ENCODE results near the gene TENM3. TPM values are rescaled to one million over a fixed set of nuclear protein-coding genes. Genes with fewer than 3 reads are reported as not detected.

Gene TENM3
- total RNA-seq, 1 donor from 2014 or later: not detected

- intact Hi-C loops (cut with micrococcal nuclease): no loop called here
Observed at GRCh38 chr4:182394181-182394580, 151.0 kb downstream of the TENM3 start.

GRCh38 chr4:182400081-182400480, 156.9 kb downstream of the TENM3 start:
- intact Hi-C loops (cut with micrococcal nuclease): no loop called here

GRCh38 chr4:182400790-182401189, 157.6 kb downstream of the TENM3 start:
- intact Hi-C loops (cut with micrococcal nuclease): no loop called here

DNA sequence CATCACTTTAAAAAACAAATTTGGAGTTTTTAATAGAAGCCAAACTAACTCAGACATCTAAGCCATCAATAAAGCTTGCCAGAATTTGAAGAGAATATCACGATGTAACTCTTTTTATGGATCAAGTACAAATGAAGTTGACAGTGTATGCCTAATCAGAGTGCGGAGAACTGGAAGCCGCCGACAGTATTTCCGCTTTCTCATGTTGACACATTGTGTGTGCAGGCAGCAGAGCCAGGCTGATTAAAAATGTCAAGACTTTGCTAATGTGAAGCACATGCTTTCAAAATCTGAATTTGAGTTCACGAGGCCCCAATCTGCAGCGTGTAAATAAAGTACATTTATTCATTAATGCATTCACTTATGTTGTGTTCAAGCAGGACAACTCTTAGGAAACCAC, 161.2 kb downstream of the TENM3 start:
- intact Hi-C loops (cut with micrococcal nuclease): no loop called here

DNA sequence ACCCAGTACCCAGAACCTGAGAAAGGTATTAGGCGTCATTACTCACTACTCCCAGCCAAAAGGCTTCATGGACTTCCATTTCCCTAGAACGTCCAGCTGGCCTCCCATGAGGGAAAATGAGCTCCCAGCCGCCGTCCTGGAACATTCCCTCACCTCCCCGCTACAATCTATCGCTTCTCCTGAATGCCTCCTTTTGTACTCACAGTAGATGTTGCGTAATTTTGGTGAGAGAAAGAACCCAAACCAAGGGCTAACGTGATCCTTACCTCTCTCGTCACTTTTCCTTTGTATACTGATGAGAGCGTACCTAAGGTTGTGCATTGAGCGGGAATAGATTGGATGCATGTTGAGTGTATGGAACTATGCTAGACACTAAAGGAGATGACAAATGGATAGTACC, 161.9 kb downstream of the TENM3 start:
- intact Hi-C loops (cut with micrococcal nuclease): no loop called here

DNA sequence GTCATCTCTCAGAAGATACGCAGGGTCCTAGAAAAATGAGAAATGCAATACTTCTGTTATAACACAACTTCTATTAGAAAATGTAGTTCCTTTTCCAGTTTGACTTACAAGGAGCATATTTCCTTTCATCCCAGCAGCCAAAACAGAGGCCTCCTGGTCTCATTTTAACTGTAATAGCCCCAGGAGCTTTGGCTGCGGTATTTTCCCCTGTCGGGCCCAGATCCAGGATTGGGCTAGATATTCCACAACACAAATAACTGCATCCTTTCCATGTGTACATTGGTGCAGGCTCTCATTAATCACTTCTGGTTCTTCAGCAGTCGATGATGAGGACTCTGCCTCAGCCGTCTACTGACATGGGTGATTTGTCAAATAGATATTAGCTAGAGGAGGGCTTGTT, 166.1 kb downstream of the TENM3 start:
- intact Hi-C loops (cut with micrococcal nuclease): no loop called here

GRCh38 chr4:182411391-182411790, 168.2 kb downstream of the TENM3 start:
- intact Hi-C loops (cut with micrococcal nuclease): no loop called here

DNA sequence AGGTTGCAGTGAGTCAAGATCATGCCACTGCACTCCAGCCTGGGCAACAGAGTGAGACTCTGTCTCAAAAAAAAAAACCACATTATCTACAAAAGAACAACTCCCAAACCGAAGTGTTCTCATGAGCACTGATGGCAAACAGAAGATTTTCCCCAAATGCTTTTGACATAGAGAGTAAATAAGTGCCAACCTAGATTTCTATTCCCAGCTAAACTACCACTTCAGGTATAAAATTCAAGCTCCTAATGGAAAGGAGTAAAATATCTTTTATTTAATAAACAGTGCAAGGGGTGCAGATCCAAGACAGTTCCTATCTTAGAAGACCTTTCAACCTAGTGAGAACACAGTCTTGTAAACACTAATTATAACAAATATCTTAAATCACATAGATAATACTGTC, 170.3 kb downstream of the TENM3 start:
- intact Hi-C loops (cut with micrococcal nuclease): no loop called here

- intact Hi-C loops (cut with micrococcal nuclease): no loop called here
Observed at GRCh38 chr4:182415116-182415515, 171.9 kb downstream of the TENM3 start.

- intact Hi-C loops (cut with micrococcal nuclease): no loop called here
Observed at GRCh38 chr4:182416067-182416466, 172.9 kb downstream of the TENM3 start.

DNA sequence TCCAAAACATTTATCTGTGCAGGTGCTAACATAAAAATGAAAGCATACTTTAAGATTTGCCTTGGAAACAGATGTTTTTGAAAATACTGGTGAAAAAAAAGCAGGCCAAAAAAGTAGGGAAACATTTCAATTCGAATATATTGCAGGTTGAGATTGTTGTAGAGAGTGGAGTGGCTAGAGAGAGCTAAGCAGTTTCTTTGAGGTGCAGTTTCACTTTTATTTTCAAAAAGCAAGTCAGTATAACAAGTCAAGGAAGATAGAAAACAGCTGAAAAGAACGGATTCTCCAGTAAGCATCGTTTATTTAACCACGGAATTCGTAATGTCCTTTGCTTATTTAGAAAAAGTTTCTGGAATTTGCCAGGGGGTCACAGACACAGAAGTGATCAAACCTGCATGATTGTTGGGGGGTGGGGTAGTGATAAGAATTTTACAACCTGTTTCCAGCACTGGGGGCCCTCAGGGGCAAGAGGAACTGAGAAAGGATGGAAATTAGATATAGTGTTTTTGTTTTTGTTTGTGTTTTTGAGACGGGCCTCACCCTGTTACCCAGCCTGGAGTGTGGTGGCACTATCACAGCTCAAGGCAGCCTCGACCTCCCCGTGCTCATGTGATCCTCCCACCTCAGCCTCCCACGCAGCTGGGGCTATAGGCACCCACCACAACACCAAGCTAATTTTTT, 175.0 kb downstream of the TENM3 start:
- intact Hi-C loops (cut with micrococcal nuclease): no loop called here

DNA sequence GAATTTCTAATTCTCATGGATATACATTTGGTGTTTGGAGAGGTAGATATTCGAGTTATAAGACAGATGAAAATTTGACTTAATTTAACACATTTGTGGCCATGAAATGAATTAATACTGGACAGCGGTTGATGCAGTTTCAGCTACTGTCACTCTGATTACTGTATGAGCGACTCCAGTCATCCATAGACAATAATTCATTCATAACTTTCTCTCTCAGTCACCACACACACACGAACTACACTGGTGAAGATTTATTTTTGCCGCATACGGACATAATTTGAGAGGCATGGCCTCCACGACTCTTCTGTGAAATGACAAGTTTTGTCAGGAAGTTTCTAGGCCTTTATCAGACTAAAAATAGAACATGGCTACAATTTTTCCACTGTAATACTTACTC, 177.0 kb downstream of the TENM3 start:
- intact Hi-C loops (cut with micrococcal nuclease): no loop called here

DNA sequence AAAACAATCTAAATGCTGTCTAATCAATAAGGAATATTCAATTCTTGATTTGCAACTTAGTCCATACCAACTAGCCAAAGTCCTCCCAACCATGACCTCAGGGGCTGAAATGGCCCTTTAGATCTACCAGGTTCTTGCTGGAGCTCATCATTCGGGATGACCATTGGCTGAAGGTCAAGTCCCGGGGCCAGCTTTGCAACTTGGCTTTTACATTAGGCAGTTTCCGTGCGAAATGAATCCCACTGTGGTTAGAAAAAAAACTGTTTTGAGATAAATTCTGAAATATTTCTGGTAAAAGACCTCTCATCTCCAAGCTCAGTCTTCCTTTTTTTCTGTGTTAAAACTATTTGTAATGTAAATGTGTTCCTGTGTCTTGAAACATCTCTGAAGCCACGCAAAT, 178.6 kb downstream of the TENM3 start:
- intact Hi-C loops (cut with micrococcal nuclease): no loop called here

DNA sequence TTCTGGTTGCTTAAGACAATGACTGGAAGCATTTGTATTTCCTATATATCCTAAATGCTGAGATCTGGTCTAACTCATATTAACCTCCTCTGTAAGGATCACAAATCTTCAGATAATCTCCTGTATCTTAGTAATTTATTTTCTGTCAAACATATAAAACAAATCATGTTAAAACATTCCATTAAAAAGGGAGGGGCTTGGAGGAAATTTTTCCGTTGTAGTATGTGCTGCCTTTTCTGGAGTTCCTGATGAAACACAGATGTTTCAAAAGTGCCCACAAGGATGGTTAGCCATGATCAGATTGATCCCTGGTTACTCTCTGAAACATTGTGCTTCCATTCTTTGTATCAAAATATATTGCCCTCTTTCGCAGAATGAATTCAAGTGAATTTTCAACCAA, 182.1 kb downstream of the TENM3 start:
- intact Hi-C loops (cut with micrococcal nuclease): no loop called here

DNA sequence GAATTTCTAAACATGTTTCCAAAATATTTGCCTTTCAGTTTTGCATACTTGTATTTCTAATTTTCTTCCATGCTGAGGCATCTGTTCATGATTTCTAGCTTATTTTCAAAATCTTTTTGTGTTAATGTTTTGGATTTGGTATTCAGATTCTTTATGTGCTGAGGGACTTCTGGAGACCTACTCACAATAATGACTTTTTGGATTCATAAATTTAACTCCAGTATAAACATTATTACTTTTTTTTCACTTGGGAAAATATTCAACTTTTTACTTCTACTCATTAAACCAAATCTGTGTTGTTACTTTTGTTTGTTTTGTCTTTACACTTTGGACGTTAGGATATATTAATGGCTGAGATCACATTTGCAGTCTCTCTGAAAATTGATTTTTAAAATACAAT, 183.7 kb downstream of the TENM3 start:
- intact Hi-C loops (cut with micrococcal nuclease): no loop called here

- intact Hi-C loops (cut with micrococcal nuclease): no loop called here
Observed at GRCh38 chr4:182427554-182427953, 184.4 kb downstream of the TENM3 start.

DNA sequence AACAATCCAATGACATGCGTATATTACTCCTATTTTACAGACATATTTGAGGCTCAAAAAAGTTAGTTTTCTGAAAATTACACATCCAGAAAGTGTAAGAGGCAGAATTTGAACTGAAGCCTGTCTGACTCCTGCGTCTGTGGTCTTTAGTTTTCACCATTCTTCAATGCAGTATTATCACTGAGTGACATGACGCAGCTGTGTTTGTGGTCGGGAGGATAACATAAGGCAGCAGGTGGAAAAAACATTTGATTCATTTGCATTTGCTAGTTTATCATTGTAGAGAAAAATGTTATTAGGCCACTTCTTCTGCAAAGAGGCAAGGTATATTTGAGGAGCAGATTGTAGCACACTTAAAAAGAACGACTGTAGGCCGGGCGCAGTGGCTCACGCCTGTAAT, 186.7 kb downstream of the TENM3 start:
- intact Hi-C loops (cut with micrococcal nuclease): no loop called here

DNA sequence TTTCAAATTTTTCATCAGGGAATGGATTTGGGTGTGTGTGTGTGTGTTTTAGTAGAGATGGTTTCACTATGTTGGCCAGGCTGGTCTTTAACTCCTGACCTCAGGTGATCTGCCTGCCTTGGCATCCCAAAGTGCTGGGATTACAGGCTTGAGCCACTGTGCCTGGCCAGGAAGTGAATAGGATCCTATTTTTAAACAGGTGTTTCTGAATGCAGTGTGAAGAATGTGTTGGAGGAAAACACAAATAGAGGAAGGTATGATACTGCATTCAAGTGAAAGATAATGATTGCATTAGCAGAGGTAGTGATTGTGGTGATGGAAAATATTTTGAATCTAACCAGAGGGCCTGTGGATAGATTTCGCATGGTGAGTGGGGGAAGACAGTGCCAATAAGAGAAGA, 189.6 kb downstream of the TENM3 start:
- intact Hi-C loops (cut with micrococcal nuclease): no loop called here

GRCh38 chr4:182434720-182435119, 191.5 kb downstream of the TENM3 start:
- intact Hi-C loops (cut with micrococcal nuclease): no loop called here

DNA sequence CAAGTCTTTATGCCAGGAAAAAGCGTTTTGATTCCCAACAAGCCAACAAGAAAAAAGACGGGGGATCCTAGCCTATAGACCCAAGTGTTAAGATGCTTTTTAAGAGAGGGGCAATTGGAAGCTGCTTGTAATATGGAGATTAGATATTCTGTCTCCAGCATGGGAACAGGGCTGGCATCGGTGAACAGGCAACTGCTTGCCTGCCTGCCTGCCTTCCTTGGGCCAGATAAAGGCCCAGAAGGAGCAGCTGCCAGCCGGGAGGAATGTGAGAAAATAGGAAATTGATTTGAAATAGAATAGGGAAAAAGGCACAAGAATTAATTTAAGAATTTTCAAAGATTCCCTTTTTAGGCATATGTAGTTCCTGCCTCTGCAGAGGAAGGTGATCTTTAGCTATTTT, 192.2 kb downstream of the TENM3 start:
- intact Hi-C loops (cut with micrococcal nuclease): no loop called here

- intact Hi-C loops (cut with micrococcal nuclease): no loop called here
Observed at GRCh38 chr4:182443070-182443469, 199.9 kb downstream of the TENM3 start.

DNA sequence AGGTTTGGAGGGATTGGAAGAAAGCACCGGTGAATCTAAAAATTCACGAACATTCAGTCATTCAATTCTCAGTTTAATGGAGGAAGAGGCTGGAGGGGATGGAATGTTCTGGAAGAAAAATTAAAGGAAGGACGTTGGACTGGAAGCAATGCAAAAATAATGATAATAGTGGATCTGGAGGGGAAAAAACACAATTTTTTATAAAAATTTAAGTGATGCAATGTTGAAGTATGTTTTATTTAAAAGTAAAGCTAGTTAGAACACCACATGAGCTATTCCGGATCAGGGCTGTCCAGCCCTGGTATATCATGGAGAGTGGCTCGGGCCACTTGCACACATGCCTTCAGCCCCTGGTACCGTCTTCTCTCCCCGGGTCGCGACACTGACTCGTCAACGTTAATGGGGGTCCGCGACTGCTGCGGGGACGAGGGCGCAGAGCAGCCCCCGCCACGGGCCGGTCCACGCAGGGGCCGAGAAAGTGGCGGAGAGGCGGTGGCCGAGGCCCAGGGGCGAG, 204.6 kb downstream of the TENM3 start:
- intact Hi-C loops (cut with micrococcal nuclease): loop anchor here (5.0 kb wide), 1 partner anchor 306 kb away; no protein-coding TSS in a partner anchor

All from T-helper 1 cell treated with Interleukin-12 subunit alpha and Interleukin-12 subunit beta and Interleukin-4 antibody, amounts not matched to agents 30 ng/mL and 1 ng/mL, for 36 hours (primary cell).